G401 (cell line): ENCODE data around the gene SERTAD2. TPM values are rescaled to one million over a fixed set of nuclear protein-coding genes. Genes with fewer than 3 reads are reported as not detected.

ENCODE experiments used
- DNase-seq: peaks from one replicate; pipeline ENCODE4 v3.0.0-alpha.2; 2015; ENCODE audit warnings: low spot score
- in situ Hi-C: cut with HindIII; loops from 2 replicates; pipeline ENCODE4 v1.10.0; 2016; ENCODE audit warnings: low sequenced_read_pairs, mixed read lengths
- total RNA-seq: library from RNA; depleted of rRNA; stranded (reverse); fragments of >200 nt; shearing (Covaris generic); gene quantifications from 2 replicates; pipeline ENCODE4 v1.2.3, GENCODE V29; 2014

Gene SERTAD2
- total RNA-seq, 1 experiment from 2014 or later, result 28.9 TPM

DNA sequence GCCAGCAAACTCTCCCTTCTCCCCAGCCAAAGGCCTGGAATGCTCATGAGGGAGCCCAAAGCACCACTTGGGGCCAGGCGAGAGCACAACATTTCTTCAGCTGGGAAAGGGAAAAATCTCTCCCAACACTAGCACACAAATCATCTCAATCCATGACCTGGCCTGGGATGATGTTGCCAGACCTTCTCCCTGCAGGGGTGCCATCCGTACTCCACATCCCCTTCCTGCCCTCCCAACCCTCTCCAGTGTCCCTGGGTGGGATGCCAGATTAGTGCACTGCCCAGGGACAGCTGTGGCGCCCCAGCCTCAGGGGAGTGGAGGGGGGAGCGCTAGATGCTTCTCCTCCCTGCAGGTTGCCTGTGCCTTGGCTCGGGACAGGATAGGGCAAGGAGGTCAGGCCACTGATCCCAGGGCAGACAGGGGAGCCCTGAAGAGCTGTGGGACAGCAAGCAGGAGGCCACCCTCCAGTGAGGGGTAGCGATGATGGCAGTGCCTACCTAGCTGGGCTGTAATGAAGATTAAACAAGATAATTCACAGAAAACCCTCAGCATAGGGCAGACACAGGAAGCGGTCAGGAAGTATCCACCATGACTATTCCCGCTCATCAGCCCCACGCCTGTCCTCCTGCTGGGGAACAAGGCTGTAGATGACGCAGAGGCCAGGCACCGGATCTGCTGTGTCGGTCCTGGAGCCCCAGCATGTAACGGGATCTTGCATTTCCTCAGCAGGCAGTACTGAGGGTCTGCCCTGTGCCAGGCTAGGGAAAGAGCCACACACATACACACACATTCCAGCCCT is 31.1 kb downstream of the SERTAD2 start:
- peak; percentile 37 for DNase-seq
- in situ Hi-C loops, result no loop called here

DNA sequence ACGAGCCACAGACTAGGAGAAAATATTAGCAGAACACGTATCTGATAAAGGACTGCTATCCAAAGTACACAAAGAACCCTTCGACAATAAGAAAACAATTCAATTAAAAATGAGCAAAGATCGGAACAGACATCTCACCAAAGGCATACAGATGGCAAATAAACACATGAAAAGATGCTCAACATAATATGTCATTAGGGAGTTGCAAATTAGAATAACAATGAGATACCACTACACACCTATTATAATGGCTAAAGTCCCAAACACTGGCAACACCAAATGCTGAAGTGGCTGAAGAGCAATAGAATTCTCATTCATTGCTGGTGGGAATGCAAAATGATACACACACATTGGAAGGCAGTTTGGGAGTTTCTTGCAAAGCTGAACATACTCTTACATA is 33.1 kb downstream of the SERTAD2 start:
- in situ Hi-C loops, result no loop called here
- DNase-seq, result no peak

DNA sequence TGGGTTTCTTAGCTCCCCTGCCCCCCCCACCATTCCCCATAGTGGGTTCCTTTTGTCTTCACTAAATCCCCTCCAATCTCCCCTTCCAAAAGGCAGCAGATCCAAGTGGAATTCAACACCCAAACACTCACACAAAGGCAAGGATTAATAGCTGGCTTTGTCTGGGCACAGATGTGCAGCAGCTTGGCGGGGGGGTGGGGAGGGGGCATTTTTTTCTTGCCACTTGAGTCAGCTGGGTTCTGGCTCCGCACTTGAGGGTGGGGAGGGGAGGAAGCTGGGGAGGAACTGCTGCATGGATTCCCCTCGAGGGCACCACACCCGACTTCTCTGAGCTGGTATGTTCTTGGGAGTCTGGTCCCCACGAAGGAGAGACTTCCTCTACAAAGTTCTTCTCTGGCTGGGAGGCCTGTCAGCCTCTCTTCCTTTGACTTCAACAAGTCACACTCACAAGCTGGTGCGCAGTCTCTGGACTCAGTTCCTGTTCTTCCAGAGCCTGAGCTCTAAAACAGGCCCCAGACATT is 36.0 kb downstream of the SERTAD2 start:
- DNase-seq, result no peak
- in situ Hi-C loops, result no loop called here

DNA sequence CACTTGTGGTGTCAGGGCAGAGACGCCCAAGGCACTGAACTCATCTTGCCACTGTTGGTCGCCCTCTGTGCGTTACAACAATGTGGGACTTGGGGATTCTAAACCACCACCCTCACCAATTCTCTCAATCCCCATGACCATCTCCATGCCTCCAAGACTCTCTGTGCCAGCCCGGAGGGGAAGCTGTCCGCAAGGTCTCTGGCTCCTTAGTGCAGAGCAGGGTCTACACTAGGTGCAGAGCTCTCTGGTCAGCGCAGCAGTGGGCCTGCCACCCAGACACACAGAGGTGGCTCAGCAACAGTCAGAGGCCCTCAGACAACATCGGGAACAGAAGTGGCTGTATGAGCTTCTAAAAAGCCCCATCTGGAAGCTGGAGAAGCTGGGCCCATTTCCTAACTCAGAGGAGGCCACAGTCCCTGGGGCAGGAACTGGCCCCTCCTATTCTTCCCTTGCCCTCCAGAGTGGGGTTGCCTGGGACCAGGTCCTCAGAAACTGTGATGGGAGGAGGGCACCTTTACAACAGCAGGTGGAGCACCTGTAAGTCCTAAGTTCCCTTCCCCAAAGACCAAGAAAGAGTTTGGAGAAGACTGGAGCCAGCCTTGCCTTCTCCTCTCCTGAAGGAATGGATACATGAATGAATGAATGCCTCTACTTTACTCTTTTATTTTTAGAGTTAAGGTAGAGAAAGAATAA is 37.7 kb downstream of the SERTAD2 start:
- DNase-seq, result no peak
- in situ Hi-C loops, result no loop called here

DNA sequence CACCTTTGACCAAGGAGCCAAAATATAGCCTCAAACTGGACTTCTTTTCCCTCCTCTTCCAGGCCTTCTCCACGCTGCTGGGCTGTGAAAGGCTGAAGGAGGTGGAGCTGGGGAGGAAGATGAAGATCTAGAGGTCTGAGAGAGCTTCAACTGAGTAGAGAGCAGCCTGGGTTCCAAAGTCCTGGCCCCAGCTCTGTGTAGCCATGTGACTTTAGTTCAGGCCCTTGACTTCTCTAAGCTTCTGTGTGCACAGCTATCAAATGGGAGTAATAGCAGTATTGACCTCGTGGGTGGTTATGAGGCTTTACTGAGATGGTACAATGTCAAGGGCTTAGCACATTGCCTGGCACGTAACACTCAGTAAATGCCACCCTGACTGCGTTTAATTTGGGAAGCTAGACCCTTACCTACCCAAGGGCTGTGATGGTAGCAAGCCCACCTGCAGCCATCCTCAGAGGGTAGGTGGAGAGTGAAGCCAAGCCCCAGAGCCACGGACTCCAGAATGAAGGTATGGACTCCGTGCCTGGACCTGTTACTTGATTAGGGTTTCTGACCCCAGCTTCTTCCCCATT is 38.4 kb downstream of the SERTAD2 start:
- in situ Hi-C loops, result no loop called here
- DNase-seq, result no peak

DNA sequence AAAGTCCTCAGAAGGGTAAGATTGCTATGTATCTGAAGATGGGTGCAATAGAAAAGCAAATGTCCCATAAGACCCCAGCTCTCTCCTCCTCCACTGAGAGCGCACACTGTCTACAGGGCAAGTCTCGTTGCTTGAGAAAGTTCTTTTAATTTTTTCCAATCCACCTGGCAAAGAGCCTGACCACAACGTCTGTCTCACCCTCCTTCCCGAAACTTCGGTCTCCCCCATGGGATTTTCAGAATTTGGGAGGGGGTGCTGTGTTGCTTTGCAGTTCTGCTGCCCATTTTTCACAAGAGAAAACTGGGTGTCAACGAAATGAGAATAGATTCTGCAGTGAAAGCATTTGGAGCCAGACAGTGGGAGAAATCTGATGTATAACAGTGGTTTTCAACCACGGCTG is 40.4 kb downstream of the SERTAD2 start:
- no peak for DNase-seq
- in situ Hi-C loops, result no loop called here

DNA sequence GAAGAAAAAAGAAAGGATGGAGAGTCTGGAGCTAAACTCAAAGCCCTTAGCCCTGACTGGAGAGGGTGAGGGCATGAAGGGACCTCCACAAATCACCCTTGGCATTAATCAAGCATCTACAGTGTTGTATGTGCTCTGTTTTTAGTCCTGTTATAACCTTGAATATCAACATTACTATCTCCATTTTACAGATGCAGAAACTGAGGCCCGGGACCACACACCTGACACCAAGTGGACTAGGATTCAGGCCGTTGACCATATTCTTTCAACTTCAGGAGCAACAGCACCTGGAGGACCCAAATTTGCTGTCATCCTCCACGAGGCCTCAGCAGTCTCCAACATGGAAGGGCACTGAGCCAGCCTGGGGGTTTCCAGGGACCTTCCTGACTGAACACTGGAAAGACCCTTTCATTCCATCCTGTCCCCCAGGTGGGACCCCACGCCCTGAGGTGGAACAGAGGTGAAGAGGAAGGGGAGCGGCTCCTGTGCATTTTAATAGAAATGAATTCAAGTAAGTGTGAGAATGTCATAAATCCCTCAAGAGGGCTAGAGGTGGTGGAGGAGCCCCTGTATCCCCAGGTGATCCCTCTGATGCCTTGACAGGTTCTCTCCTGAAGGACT is 41.0 kb downstream of the SERTAD2 start:
- DNase-seq, result no peak
- in situ Hi-C loops, result no loop called here

DNA sequence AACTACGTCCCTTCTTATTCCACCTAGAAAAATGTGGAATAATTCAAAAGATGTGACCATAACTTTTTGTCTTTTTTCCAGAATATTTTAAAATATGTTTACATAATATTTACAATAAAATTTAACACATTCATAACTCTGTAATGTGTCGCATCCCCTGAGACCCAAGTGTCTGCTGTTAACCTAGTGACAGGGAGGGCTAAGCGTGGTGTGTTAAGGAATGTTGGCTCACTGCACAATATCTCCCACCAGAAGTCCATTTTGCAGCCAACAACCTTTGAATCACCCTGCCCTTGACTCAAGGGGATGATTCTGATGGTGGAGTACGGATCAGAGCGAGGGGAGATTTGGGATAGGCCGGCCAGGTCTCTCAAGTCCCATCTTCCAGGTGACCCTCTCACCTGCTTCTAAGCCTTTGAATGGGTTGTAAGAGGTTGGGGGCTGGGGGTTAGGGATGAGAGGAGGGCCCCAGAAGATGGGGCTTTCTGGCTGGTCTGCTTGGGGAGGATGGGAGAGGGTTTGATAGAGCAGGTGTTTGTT is 43.3 kb downstream of the SERTAD2 start:
- in situ Hi-C loops, result no loop called here
- no peak for DNase-seq

DNA sequence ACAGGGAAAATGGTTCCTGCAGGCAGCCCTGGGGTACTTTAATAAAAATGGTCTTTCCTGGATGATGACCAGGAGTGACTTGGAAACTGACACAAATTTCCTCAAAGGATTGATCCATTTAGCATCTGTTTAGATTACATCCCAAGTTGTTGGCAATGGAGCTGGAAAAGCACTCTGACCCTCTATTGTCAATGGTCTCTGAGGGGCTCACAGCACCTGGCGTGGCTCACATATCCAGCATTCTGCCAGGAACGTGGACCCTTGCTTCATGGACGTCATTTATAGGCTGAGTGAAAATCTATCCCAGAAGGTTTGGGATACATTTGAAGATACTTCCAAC is 43.8 kb downstream of the SERTAD2 start:
- in situ Hi-C loops, result no loop called here
- DNase-seq, result no peak

DNA sequence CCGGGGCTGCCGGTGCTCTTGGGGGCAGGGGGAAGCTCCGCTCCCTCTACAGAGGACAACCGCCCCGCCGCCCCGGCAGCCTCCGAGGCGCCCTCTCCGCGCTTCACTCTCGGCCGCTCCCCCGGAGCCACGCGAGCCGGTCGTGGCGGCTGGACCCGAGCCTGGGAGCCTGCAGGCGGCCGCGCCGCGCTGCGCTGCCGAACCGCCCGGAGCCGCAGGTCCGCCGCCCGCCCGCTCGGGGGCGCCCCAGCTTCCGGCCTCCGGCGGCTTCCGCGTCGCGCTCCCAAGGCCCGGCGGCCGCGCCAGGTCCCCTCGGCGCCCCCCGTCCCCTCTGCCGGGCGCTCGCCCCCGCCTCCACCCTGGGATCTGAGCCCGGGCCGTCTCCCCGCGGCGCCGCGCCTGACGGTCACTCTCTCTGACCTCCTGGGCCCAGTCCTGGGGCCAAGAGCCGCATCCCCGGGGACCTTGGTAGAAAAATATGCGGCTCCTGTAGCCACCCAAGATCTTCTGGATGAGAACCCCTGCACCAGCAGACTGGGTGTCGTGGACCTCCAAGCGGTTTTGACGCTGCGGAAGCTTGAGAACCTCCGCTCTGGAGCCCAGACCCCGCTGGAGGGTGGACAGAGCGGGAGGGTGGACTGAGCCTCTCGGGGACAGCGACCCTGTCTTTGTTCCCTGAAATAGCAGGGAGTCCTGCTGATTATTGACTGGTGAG is 44.3 kb downstream of the SERTAD2 start:
- DNase-seq, result no peak
- in situ Hi-C loops, result no loop called here

DNA sequence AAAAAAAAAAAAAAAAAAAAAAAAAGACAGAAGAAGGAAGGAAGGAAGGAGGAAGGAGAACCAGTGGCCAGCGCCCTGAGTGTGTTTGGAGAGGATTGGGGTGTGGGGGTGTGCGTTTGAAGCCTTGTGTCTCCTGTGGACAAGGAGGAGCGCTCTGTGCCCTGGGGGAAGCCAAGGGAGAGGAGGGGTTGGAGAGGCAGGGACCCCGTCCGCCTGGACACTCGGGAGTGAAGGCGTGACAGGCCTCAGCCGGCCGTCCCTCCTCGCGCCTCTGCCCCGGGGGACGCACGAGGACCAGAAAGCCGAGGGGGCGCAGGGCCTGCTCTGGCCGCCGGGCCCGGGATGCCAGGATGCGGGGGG is 44.9 kb downstream of the SERTAD2 start:
- in situ Hi-C loops, result no loop called here

DNA sequence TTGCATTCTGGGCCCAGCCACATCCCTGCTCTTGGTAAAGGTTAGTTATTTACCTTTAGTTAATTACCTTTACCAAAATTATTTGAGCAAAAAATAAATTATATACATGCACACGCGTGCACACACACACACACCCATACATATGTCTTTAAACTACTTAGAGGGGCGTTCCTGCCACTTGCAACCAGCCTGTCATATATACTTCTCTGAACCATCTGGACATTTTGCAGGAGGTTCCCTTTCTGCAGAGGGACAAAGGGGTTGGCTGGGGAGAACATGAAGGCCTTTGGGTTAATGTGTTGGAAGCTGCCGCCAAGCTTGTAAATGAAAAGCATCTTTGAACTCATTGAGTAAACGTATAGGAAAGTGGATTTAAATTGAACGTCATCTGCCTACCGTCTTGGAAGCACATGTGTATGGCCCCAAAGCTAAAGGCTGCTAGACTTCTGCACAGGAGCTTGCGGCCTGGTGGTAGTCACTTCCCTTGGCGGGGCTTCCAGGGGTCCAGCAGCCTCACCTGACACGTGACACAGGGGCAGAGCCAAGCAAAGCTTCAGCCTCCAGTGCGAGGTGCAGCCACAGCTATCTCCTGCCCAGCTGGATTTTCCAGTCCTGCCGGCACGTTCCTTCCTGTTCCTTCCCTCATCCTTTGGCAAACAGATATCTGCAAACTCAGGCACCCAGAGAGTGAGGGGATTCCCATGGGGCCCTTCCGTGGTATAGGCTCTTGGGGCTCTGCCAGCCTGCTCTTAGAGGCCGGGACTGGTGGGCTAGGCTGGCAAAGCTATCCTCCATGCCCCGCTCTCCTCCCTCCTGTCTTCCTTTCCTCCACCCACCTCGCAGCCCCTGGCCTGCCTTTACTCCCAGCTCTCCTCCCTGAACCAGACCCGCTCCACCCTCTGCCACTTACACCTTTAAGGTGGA is 46.1 kb downstream of the SERTAD2 start:
- DNase-seq, result no peak
- in situ Hi-C loops, result no loop called here

More for the DNA sequence above, 44.9 kb downstream of the SERTAD2 start:
- DNase-seq, result no peak

DNA sequence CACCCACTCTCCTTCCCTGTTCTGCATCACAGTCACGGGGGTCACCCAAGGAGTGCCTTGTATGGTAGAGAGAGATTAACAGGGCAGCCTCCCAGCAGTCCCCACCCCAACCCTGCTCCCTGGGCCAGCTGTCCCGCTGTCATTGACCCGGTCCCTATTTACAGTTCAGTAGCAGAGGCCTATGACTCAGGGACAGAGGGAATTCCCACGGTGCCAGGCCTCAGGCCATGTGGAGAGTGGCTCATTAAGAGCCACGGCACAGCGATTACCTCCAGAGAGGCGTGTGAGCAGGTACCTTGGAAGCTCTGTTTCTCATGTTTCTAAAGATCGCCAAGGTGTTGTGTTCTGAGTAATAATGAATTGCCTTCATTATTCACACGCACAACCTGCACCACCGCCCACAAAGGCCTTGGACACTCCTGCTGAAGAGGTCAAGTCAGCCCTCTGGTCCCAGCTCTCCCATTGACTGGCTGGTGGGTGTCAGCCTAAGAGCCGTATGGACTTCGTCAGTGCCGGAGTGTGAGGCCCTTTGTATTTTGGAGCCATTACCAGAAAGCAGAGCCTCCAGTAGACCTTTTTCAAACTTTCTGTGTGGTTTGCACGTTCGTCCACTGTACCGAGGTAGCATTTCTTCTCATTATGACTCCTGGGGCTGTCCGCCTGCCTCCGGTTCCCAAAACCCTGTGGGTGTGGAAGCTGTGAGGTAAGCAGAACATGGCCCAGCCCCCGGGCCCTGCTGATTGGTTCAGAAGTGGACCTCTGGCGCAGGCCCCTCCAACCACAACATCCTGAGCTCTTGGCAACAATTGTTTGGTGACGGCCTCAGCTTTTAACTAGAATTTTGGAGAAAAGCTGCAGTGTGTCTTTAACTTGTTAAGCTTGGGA is 47.0 kb downstream of the SERTAD2 start:
- in situ Hi-C loops, result no loop called here
- DNase-seq, result no peak

DNA sequence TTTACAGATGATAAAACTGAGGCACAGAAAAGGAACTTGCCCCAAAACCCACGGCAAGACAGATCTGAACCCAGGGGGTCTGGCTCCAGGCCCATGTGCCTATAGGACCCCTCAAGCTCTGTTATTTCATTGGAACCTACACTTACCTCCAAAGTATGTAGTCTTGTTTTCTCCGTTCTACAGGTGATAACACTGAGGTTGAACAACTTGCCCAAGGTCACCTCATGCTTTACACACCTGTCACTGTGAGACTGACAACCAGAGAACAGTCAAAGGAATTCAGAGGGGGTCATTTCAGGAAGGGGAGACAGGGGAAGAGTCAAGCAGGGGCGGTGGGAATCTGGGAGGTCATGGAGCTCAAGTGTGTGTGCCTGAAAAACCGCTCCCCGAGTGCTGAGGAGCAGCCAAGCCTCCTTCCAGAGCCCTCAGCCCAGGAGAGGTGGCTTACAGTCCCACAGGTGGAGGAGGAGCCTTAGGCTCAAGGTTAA is 47.7 kb downstream of the SERTAD2 start:
- in situ Hi-C loops, result no loop called here
- DNase-seq, result no peak

DNA sequence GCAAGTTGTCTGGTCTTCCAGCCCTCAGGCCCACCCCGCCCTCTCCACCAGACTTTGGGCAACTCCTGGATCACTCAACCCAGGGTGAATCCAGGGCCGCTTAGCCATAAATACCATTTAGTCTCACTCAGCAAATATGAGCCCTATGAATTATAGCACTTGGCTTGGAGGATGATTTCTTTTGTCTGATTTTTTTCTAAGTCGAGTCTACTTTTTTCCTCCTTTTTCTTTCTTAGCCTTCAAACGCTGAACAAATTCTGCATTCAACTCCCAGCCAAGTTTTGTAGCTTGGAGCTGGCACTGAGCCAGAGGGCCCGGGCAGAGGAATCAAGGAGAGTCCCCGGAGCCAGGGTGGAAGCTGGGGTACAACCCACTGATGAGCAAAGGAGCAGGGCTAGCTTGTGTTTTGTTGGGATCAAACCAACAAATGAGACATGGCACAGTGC is 48.7 kb downstream of the SERTAD2 start:
- in situ Hi-C loops, result no loop called here
- no peak for DNase-seq

DNA sequence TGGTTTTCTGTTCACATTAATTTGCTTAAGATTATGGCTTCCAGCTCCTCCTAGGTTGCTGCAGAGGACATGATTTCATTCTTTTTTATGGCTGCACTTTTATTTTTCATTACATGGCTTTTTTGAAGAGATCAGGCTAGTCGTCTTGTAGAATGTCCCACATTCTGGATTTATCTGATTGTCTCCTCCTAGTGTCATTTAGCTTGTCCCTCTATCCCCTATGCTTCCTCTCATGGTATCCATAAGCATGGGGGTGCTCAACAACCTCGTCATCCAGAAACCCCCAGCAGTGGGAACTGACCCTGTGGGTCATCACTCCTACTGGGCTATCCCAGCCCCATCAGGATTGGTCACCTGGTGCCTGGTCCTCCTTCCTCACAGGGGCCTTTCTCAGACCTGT is 49.6 kb downstream of the SERTAD2 start:
- in situ Hi-C loops, result no loop called here
- DNase-seq, result no peak

DNA sequence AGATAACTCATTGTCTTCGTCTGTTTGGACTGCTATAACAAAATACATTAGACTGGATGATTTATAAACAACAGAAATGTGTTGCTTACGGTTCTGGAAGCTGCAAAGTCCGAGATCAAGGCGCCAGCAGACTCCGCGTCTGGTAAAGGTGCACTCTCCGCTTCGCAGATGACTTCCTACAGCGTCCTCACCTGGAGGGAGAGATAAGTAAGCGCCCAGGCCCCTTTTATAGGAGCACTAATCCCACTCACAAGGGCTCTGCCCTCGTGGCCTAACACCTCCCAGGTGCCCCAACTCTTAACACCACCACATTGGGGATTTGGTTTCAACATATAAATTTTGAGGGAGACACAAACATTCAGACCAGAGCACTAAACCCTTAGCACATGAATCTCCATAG is 51.3 kb downstream of the SERTAD2 start:
- DNase-seq, result no peak
- in situ Hi-C loops, result no loop called here
